Esophagus muscularis mucosa (tissue), 3 donors: ENCODE results near the gene SNIP1.

ENCODE experiments used
- CTCF ChIP-seq, 3 experiments: fragments of 200-600 bp in 2 of 3; fragments of 450-650 bp in 1 of 3; sonication (generic) in 2 of 3; IDR thresholded peaks; one replicate each; pipeline ENCODE4 v1.5.1; 2017 to 2019; ENCODE audit warnings: antibody characterized with exemption in 3 of 3, mild to moderate bottlenecking in 2 of 3, moderate library complexity in 1 of 3
- POLR2A ChIP-seq: fragments of 450-650 bp; IDR thresholded peaks from one replicate; pipeline ENCODE4 v1.6.1; 2017; ENCODE audit warnings: antibody characterized with exemption, moderate library complexity, mild to moderate bottlenecking, low read depth
- POLR2AphosphoS5 ChIP-seq, 2 donors: sonication (generic); formaldehyde crosslinking; IDR thresholded peaks; one replicate each; pipeline ENCODE4 v1.6.1; 2017; ENCODE audit warnings: antibody characterized with exemption in 2 of 2

- TF ChIP-seq POLR2A (no peak), CTCF (IDR thresholded peaks at IDR 0.05) (no peak), POLR2AphosphoS5 (IDR thresholded peaks at IDR 0.05) (no peak)
Measured at GRCh38 chr1:37549341-37549740, 4.8 kb downstream of the SNIP1 start.
